Activated effector memory CD4-positive, alpha-beta T cell treated with anti-CD3 and anti-CD28 coated beads, Interleukin-2, amount 50 U/mL, for 16 hours (primary cell): Measurements from ENCODE around the gene CBLB.
"Not testable (repeated sequence)": the region's sequence is repeated elsewhere in the genome, so short reads cannot be mapped to it uniquely, and the experiment has no call there.

Experiments
- DNase-seq: peaks from one replicate; pipeline ENCODE4 v3.0.0-alpha.2; 2020

The CBLB gene

DNA sequence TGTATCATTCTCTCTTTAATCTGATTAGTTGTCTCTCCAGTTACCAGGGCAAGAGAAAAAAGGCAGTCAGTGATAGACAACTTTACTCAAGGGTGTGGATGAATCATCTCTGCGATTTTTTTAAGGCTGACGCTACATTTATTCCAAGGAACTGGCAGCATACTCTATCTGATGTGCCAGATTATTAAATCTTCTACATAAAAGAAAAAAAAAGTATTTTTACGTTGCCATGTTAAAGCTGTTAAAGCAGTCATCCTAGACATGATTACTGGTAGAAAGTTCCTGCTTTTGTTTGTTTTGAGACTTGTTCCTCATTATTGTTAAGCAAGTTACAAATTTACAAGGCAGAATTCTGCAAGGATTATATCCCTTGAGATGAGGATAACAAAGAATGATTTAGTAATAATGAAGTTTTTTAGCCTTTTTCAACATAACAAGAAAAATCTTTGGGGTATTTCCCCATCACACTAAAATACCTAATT lies 121.7 kb downstream of the CBLB start:
- DNase-seq: no peak

DNA sequence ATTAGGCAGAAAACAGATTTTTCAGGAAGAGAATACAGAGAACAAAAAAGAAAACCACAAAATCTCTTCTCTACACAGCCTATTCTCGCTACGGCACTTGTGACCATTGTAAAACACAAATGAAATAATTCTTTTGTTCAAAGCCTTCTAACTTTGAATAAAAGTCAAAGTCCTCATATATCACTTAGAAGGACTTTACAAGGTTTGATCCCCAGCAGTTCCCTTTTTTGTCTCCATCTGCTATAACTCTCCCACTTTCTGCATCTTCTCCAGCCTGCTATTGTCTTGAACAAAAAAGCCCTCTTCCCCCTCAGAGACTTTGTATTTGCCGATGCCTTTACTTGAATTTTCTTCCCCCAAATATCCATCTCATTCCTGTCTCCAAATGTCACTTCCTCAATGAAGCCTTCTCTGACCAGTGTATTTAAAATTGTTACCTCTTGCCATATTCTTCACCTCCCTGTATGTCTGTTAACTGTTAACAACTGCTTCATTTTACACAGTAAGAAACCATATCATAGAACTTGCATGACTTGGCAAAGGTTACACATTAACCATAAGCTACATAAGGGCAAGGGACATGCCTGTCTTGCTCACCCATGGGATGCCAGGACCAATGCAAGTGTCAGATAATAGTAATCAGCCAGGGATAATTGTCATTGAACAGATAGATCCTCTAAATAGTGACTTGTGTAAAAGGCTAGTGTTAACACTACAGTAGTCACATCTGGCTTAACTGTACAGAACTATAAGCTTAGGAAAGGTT lies 122.4 kb downstream of the CBLB start:
- DNase-seq: no peak

GRCh38 chr3:105745046-105745445 lies 123.8 kb downstream of the CBLB start:
- DNase-seq: no peak

DNA sequence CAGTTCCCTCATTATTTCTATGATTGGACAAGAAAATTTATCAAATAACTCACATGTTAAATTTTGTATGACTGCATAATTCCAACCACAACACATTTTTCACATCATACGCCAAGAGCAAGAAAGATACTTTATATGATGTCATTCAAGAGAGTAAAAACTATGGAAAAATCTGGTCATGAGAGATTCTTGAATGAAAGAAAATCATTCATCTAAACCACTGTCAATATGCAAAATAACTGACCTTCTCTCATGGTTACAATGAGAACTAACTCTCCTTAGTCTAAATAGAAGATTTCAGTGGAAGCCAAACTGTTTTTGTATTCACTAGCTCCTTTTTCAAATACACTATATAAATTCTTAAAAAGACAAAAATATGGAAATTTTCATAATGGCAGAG lies 124.6 kb downstream of the CBLB start:
- no peak for DNase-seq

DNA sequence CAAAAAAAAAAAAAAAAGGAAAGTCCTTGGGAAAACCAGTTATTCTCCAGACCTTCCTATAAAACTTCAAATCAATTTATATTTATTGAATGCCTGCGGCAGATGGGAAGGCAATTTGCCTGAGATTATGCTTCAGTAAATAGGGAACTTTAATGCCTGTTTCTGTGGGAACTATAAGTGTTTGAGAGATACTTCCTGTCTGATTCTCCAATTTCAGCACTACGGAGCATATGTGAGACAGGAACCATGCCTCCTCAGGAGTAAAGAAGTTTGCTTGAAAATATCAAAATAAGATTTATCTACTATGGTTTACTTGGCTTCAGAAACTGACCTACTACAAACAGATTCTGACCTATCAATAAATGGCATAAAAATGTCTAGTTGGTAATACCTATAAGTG lies 135.5 kb downstream of the CBLB start:
- DNase-seq: no peak

- DNase-seq: no peak
Measured at GRCh38 chr3:105731686-105732085, 137.1 kb downstream of the CBLB start.

DNA sequence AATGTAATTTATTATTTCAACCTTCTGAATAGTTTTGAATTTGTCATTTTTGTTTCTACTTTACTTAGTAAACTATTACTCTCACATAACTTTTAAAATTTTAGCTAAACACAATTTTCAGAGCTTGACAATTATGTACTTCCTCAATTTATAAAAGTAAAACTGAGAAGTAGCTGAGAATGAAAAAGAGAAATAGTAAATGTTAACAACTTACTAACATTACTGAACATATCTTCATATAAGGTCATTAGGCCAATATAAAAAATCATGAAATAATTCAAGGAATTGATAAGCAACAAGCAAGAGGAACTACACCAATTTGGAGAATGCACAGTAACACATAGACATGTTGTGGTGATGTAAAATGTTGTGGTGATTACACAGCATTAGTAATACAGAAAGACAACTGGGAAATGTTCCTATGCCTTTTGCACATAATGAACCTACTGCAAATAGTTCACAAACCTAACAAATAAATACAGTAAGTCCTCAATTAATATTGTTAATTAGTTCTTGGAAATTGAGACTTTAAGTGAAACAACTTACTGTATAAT lies 137.9 kb downstream of the CBLB start:
- DNase-seq: no peak

DNA sequence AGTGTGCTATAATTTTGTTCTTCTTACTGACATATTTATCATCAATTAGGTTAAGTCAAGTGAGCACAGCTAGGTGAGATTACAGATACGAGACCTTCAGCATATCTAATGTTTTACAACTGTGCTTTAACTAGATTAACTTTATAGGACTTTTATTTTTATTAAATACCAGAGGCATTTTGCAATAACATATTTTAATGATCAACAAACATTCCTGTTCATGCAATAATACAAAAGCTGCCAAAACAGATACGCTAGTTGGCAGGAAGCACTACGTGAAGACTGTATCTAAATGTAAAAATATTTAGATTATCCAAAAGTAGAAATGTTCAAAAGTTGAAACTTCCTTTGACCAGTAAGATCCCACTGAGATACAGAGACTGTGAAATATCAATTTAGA lies 139.1 kb downstream of the CBLB start:
- DNase-seq: no peak

DNA sequence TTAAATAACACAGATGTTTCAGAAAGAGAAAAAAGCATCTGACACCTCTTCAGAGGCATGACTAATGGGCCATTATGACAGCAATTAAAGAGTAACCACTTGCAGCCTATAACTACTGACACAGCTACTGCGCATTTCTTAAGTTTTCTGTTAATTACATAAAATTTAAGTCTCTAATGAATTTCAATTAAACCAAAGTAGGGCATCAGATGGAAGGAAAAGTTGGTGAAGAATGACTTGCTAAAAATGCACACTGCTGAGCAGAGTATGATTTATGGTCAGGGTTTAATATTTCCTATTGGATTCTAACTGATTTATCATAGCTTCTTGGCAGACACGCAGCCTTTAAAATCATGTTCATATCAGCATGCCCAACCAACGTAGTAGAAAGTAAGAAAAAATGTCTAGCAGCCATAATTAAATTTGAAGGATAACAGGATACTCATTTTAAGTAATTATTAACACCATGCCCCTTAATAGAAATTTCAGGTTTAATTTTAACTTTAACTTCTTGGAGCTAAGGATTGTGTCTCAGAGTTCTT lies 140.0 kb downstream of the CBLB start:
- no peak for DNase-seq

DNA sequence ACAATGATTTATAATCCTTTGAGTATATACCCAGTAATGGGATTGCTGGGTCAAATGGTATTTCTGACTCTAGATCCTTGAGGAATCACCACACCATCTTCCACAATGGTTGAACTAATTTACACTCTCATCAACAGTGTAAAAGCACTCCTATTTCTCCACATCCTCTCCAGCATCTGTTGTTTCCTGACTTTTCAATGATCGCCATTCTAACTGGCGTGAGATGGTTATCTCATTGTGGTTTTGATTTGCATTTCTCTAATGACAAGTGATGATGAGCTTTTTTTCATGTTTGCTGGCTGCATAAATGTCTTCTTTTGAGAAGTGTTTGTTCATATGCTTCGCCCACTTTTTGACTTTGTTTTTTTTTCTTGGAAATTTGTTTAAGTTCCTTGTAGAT lies 141.8 kb downstream of the CBLB start:
- DNase-seq: not testable (repeated sequence)

DNA sequence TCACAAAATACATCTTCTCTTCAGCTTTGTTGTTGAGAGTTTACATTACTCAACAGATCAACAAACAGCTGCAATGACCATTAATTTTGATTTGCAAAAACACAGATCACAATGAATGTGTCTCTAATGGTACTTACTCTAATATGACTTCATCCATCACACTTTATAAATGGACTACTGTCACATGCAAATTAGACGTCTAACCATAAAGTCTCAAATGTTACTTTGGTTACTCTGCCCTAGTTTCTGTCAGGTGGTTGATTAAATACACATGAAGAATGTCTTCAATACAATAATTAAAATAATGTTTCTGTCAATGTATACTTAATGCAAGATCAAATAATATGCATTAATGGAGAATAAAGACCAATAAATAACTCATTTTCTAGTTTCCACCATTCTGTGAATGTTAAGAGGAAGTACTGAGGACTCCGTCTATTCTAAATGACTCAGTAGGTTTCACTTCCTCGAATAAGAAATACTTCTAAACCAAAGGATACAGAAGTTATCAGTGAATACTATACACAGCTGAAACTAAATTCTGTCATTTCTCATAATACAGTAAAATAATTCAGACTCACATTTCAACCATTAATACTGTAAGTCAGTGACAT lies 145.8 kb downstream of the CBLB start:
- DNase-seq: no peak

- no peak for DNase-seq
Measured at GRCh38 chr3:105719791-105720190, 149.0 kb downstream of the CBLB start.

- DNase-seq: no peak
Measured at GRCh38 chr3:105715372-105715771, 153.4 kb downstream of the CBLB start.

DNA sequence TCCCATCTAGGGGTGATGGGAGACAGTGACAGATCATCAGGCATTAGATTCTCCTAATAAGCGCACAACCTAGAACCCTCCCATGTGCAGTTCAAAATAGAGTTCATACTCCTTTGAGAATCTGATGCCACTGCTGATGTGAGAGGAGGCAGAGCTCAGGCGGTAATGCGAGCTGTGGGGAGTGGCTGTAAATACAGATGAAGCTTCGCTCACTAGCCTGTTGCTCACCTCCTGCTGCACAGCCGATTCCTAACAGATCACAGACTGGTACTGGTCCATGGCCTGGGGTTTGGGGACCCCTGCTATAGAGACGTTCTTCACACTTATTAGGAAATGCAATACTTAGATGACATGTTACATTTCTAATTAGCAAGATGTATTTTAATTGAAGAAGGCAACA lies 154.4 kb downstream of the CBLB start:
- DNase-seq: no peak

GRCh38 chr3:105708980-105709379 lies 159.8 kb downstream of the CBLB start:
- no peak for DNase-seq

DNA sequence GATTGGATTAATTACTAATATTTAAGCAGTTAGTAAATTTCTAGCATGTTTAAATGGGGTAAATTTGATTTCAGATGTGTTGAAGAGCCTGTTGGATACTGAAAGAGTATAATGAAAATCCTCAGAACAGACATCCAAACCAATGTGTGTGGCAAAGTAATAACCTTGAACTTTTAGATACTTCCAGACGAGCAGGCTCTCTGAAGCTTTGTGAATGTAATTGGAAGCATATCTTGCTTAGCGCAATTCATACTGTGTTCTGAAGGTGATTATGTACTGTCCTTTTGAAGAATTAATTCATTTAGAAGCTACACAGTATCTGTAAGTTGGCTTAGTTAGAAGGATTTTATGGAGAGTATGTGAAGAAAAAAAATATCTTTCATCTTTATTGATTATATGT lies 161.8 kb downstream of the CBLB start:
- DNase-seq: no peak

GRCh38 chr3:105704726-105705410 lies 163.9 kb downstream of the CBLB start:
- no peak for DNase-seq

GRCh38 chr3:105700575-105700974 lies 168.2 kb downstream of the CBLB start:
- no peak for DNase-seq

GRCh38 chr3:105691633-105692032 lies 177.2 kb downstream of the CBLB start:
- DNase-seq: no peak

GRCh38 chr3:105691053-105691452 lies 177.8 kb downstream of the CBLB start:
- DNase-seq: no peak

GRCh38 chr3:105688821-105689220 lies 180.0 kb downstream of the CBLB start:
- no peak for DNase-seq

GRCh38 chr3:105686278-105686897 lies 182.4 kb downstream of the CBLB start:
- DNase-seq: no peak

DNA sequence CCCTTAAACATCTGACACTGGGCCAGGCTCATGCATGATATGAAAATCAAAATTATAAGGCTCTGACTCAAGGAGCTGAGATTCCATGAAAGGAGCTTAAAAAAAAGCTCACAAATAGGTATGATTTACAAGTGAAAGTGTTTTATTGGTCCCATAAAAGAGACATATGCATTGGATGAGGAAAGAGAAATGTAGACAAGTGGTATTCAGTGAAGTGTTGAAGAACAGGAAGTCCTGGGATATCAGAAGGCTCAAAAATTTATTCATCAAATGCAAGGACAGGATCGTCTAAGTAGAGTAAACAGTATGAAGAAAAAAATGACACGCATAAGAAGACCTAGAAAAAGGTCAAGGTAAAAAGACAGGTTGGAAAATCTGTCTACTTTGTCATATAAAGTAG lies 188.9 kb downstream of the CBLB start:
- no peak for DNase-seq
